DND-41 (cell line): ENCODE data around the gene BNC2.

Source experiments
- CTCF ChIP-seq: IDR thresholded peaks from 2 replicates; pipeline ENCODE4 v1.5.1; 2012; ENCODE audit warnings: borderline replicate concordance, low read length, moderate library complexity, mild to moderate bottlenecking; ENCODE audit not compliant: poor library complexity, severe bottlenecking; ENCODE audit errors: extremely low read depth
- EZH2 ChIP-seq: IDR thresholded peaks from 3 replicates; pipeline ENCODE4 v1.6.1; 2012; ENCODE audit warnings: borderline replicate concordance, low read depth, mild to moderate bottlenecking, moderate library complexity, low read length, inconsistent platforms; ENCODE audit not compliant: severe bottlenecking

- no peak for TF ChIP-seq EZH2
- TF ChIP-seq CTCF, result no peak
Measured at GRCh38 chr9:16752601-16753000, 117.9 kb downstream of the BNC2 start.
